WTC11 (cell line): ENCODE data around the gene DLG1. TPM values are rescaled to one million over a fixed set of nuclear protein-coding genes. Genes with fewer than 3 reads are reported as not detected.

Experiments
- ATAC-seq: fragments of 200-7000 bp; cut with Tn5 transposase; 2 replicates; pipeline ENCODE4 v1.10.0; 2021; ENCODE audit warnings: mild to moderate bottlenecking, moderate library complexity
- CTCF ChIA-PET: fragments of 300-600 bp; sonication (Branson Sonifier 250); formaldehyde crosslinking; loops from one replicate; lab custom pipeline; 2021; ENCODE audit warnings: antibody characterized with exemption; lab: Charles Lee
- POLR2A ChIA-PET: fragments of 350-600 bp; sonication (Branson Sonifier 250); formaldehyde crosslinking; loops from one replicate; lab custom pipeline; 2021; ENCODE audit warnings: antibody characterized with exemption; lab: Charles Lee
- DNase-seq: peaks from one replicate; pipeline ENCODE4 v3.0.0; 2021; ENCODE audit warnings: low spot score
- H3K27ac Mint-ChIP-seq: 2 replicates; pipeline ENCODE4 v1.8.0; 2021; ENCODE audit warnings: mixed read lengths
- H3K27me3 Mint-ChIP-seq: 2 replicates; pipeline ENCODE4 v1.8.0; 2021; ENCODE audit warnings: low read depth, mild to moderate bottlenecking, moderate library complexity, mixed read lengths
- H3K36me3 Mint-ChIP-seq: 2 replicates; pipeline ENCODE4 v1.8.0; 2021; ENCODE audit warnings: mixed read lengths
- H3K4me1 Mint-ChIP-seq: 2 replicates; pipeline ENCODE4 v1.8.0; 2022; ENCODE audit warnings: mixed read lengths
- H3K4me3 Mint-ChIP-seq: 2 replicates; pipeline ENCODE4 v1.8.0; 2021; ENCODE audit warnings: mild to moderate bottlenecking, moderate library complexity, mixed read lengths
- H3K9me3 Mint-ChIP-seq: 2 replicates; pipeline ENCODE4 v1.8.0; 2021; ENCODE audit warnings: mixed read lengths
- ATF3 ChIP-seq: sonication (generic); formaldehyde crosslinking; conservative IDR thresholded peaks from 2 replicates; pipeline ENCODE4 v1.8.1; 2022; ENCODE audit warnings: mild to moderate bottlenecking, missing genetic modification reagents
- CBFB ChIP-seq: sonication (generic); formaldehyde crosslinking; IDR thresholded peaks from 2 replicates; pipeline ENCODE4 v1.8.1; 2022; ENCODE audit warnings: mild to moderate bottlenecking, low read depth, missing genetic modification reagents
- CDX4 ChIP-seq: fragments of 250-450 bp; sonication (Bioruptor Pico); IDR thresholded peaks from 2 replicates; pipeline ENCODE4 v1.9.0; 2021; ENCODE audit warnings: moderate library complexity, mild to moderate bottlenecking, inconsistent platforms, borderline replicate concordance
- CREM ChIP-seq: sonication (generic); formaldehyde crosslinking; IDR thresholded peaks from 2 replicates; pipeline ENCODE4 v1.8.1; 2022; ENCODE audit warnings: mild to moderate bottlenecking, missing genetic modification reagents, moderate library complexity
- E2F1 ChIP-seq: sonication (generic); formaldehyde crosslinking; IDR thresholded peaks from 2 replicates; pipeline ENCODE4 v1.8.0; 2022; ENCODE audit warnings: mild to moderate bottlenecking, missing genetic modification reagents
- ESRRA ChIP-seq: sonication (generic); formaldehyde crosslinking; IDR thresholded peaks from 2 replicates; pipeline ENCODE4 v1.8.1; 2022; ENCODE audit warnings: mild to moderate bottlenecking, missing genetic modification reagents, borderline replicate concordance
- FOXP4 ChIP-seq: sonication (generic); formaldehyde crosslinking; IDR thresholded peaks from 2 replicates; pipeline ENCODE4 v1.8.0; 2022; ENCODE audit warnings: mild to moderate bottlenecking, missing genetic modification reagents
- GABPB1 ChIP-seq: sonication (generic); formaldehyde crosslinking; IDR thresholded peaks from 2 replicates; pipeline ENCODE4 v1.8.1; 2023; ENCODE audit warnings: mild to moderate bottlenecking, missing genetic modification reagents
- HMGXB4 ChIP-seq: sonication (generic); formaldehyde crosslinking; IDR thresholded peaks from 2 replicates; pipeline ENCODE4 v1.8.1; 2023; ENCODE audit warnings: mild to moderate bottlenecking, moderate library complexity, missing genetic modification reagents
- JUN ChIP-seq: sonication (generic); formaldehyde crosslinking; IDR thresholded peaks from 2 replicates; pipeline ENCODE4 v1.8.0; 2023; ENCODE audit warnings: mild to moderate bottlenecking, missing genetic modification reagents
- MXD4 ChIP-seq: fragments of 250-450 bp; sonication (Bioruptor Pico); IDR thresholded peaks from 2 replicates; pipeline ENCODE4 v1.8.0; 2021; ENCODE audit warnings: mild to moderate bottlenecking, moderate library complexity, borderline replicate concordance
- NFYB ChIP-seq: sonication (generic); formaldehyde crosslinking; conservative IDR thresholded peaks from 2 replicates; pipeline ENCODE4 v1.8.0; 2022; ENCODE audit warnings: low read depth, missing genetic modification reagents
- NR1H2 ChIP-seq: sonication (generic); formaldehyde crosslinking; IDR thresholded peaks from 2 replicates; pipeline ENCODE4 v1.9.0; 2021; ENCODE audit warnings: mild to moderate bottlenecking, moderate library complexity, missing genetic modification reagents
- NR3C1 ChIP-seq: sonication (generic); formaldehyde crosslinking; conservative IDR thresholded peaks from 2 replicates; pipeline ENCODE4 v1.8.1; 2023; ENCODE audit warnings: low read depth, mild to moderate bottlenecking, missing genetic modification reagents
- SMAD4 ChIP-seq: sonication (generic); formaldehyde crosslinking; IDR thresholded peaks from 2 replicates; pipeline ENCODE4 v1.8.0; 2022; ENCODE audit warnings: mild to moderate bottlenecking, missing genetic modification reagents
- SP1 ChIP-seq: sonication (generic); formaldehyde crosslinking; conservative IDR thresholded peaks from 2 replicates; pipeline ENCODE4 v1.8.1; 2022; ENCODE audit warnings: missing genetic modification reagents
- USF2 ChIP-seq: sonication (generic); formaldehyde crosslinking; IDR thresholded peaks from 2 replicates; pipeline ENCODE4 v1.8.1; 2023; ENCODE audit warnings: mild to moderate bottlenecking, missing genetic modification reagents, moderate library complexity
- ZBTB43 ChIP-seq: sonication (generic); formaldehyde crosslinking; IDR thresholded peaks from 2 replicates; pipeline ENCODE4 v1.8.1; 2023; ENCODE audit warnings: mild to moderate bottlenecking, missing genetic modification reagents
- ZNF121 ChIP-seq: sonication (generic); formaldehyde crosslinking; IDR thresholded peaks from 2 replicates; pipeline ENCODE4 v1.8.0; 2023; ENCODE audit warnings: missing genetic modification reagents
- ZNF232 ChIP-seq: sonication (generic); formaldehyde crosslinking; IDR thresholded peaks from 2 replicates; pipeline ENCODE4 v1.8.0; 2022; ENCODE audit warnings: mild to moderate bottlenecking, missing genetic modification reagents
- ZNF512 ChIP-seq: sonication (generic); formaldehyde crosslinking; IDR thresholded peaks from 2 replicates; pipeline ENCODE4 v1.8.1; 2022; ENCODE audit warnings: missing genetic modification reagents, borderline replicate concordance
- total RNA-seq: library from RNA; stranded (reverse); gene quantifications from 3 replicates; pipeline ENCODE4 v1.2.3, GENCODE V29; 2021

DLG1 gene
- total RNA-seq, 1 experiment from 2014 or later, result 81.1 TPM

GRCh38 chr3:197082871-197083270, 215.5 kb downstream of the DLG1 start:
- ChIA-PET CTCF (no interaction called here), POLR2A (no interaction called here)
- peaks cover 8% of the 10 kb centered on the region for H3K36me3 Mint-ChIP-seq
- H3K4me3 Mint-ChIP-seq, result no peak overlapping the region
- ATAC-seq (no peak), DNase-seq (no peak)
- no peaks in the 10 kb centered on the region for H3K27me3 Mint-ChIP-seq
- peaks cover 3% of the 10 kb centered on the region; the same call in 1 of the 2 replicates for H3K4me1 Mint-ChIP-seq
- TF ChIP-seq CBFB (no peak), ATF3 (CRISPR knock-in tag) (no peak), ZBTB43 (CRISPR knock-in tag) (no peak), CDX4 (CRISPR knock-in tag) (no peak), GABPB1 (no peak), ZNF232 (CRISPR knock-in tag) (no peak), FOXP4 (CRISPR knock-in tag) (no peak), ESRRA (CRISPR knock-in tag) (no peak), NR1H2 (CRISPR knock-in tag) (no peak), USF2 (CRISPR knock-in tag) (no peak), NR3C1 (no peak), JUN (no peak)
- H3K27ac Mint-ChIP-seq, result no peak overlapping the region
- no peaks in the 10 kb centered on the region for H3K9me3 Mint-ChIP-seq

- TF ChIP-seq ZNF121 (CRISPR knock-in tag) (0 out of 2 replicates have a peak, but pooled peaks have one; percentile 63), HMGXB4 (CRISPR knock-in tag) (no peak)
- ATAC-seq (no peak), DNase-seq (no peak)
- H3K9me3 Mint-ChIP-seq, result no peaks in the 10 kb centered on the region
- ChIA-PET CTCF (no interaction called here), POLR2A (no interaction called here)
- H3K36me3 Mint-ChIP-seq, result peaks cover 5% of the 10 kb centered on the region
- no peaks in the 10 kb centered on the region for H3K4me1 Mint-ChIP-seq
- H3K4me3 Mint-ChIP-seq, result no peak overlapping the region
- no peaks in the 10 kb centered on the region for H3K27me3 Mint-ChIP-seq
- H3K27ac Mint-ChIP-seq, result no peak overlapping the region
These were observed 218.1 kb downstream of the DLG1 start for GRCh38 chr3:197080344-197080743.

GRCh38 chr3:197076415-197076814, 222.0 kb downstream of the DLG1 start:
- ATAC-seq, result no peak
- no peak for DNase-seq
- Mint-ChIP-seq H3K4me3 (no peak overlapping the region), H3K4me1 (no peaks in the 10 kb centered on the region), H3K27me3 (no peaks in the 10 kb centered on the region), H3K9me3 (no peaks in the 10 kb centered on the region), H3K27ac (no peak overlapping the region), H3K36me3 (peaks cover 2% of the 10 kb centered on the region; the same call in 1 of the 2 replicates)
- ChIA-PET POLR2A (interaction anchor here (0.6 kb wide), 1 partner anchor 9 kb away, joined by 6 read pairs; no protein-coding TSS in a partner anchor), CTCF (no interaction called here)
- no peak for TF ChIP-seq E2F1 (CRISPR knock-in tag)
- no peak for TF ChIP-seq ZNF512
- no peak for TF ChIP-seq MXD4 (CRISPR knock-in tag)
- TF ChIP-seq CREM (CRISPR knock-in tag), result no peak
- no peak for TF ChIP-seq ZBTB43 (CRISPR knock-in tag)
- no peak for TF ChIP-seq SMAD4
- no peak for TF ChIP-seq NFYB
- no peak for TF ChIP-seq CBFB
- no peak for TF ChIP-seq SP1 (CRISPR knock-in tag)
